Measurements from ENCODE around the gene KRTAP20-4.

KRTAP20-4 gene

GRCh38 chr21:30612132-30612531 is 8.3 kb upstream of the KRTAP20-4 start:
- H3K4me3 ChIP-seq = no peak overlapping the region
- no peaks in the 10 kb centered on the region for H3K9me3 ChIP-seq (replicated peaks in 1 of 11)
- no peaks in the 10 kb centered on the region for H3K36me3 ChIP-seq
- no peak overlapping the region for H3K4me2 ChIP-seq
- H3K4me1 ChIP-seq = no peaks in the 10 kb centered on the region
- no peak overlapping the region for H3K9ac ChIP-seq
- H4K20me1 ChIP-seq = no peaks in the 10 kb centered on the region
- no peak for TF ChIP-seq Cebpa-rat (IDR thresholded peaks at IDR 0.05)
- no peaks in the 10 kb centered on the region for H3K27me3 ChIP-seq
- no peak overlapping the region for H3K27ac ChIP-seq

- Histone ChIP-seq H3K4me1 (no peaks in the 10 kb centered on the region), H3K9ac (no peak within 1 kb of the TSS), H3K9me3 (replicated peaks in 1 of 11) (no peaks in the 10 kb centered on the region), H3K4me3 (no peak within 1 kb of the TSS), H3K4me2 (no peak within 1 kb of the TSS), H4K20me1 (no peaks in the 10 kb centered on the region), H3K27me3 (no peaks in the 10 kb centered on the region), H3K27ac (no peak within 1 kb of the TSS), H3K36me3 (no peaks in the 10 kb centered on the region)
- no peak for TF ChIP-seq Cebpa-rat (IDR thresholded peaks at IDR 0.05)
These were observed 6.6 kb upstream of the KRTAP20-4 start, which contains the start of gene KRTAP6-1 for GRCh38 chr21:30613836-30614235. Gene KRTAP6-1 (minus strand): TSS chr21:30613930. CDS start chr21:30613904, 26 bp downstream.

GRCh38 chr21:30615199-30615598 is 5.2 kb upstream of the KRTAP20-4 start:
- no peaks in the 10 kb centered on the region for H3K36me3 ChIP-seq
- H3K27ac ChIP-seq = no peak overlapping the region
- TF ChIP-seq Cebpa-rat (IDR thresholded peaks at IDR 0.05) = no peak
- H3K4me3 ChIP-seq = no peak overlapping the region
- H4K20me1 ChIP-seq = no peaks in the 10 kb centered on the region
- H3K4me1 ChIP-seq = peaks cover 0 to 7% (median 0%) of the 10 kb centered on the region in 10 experiments; a peak in 4 of 20 replicates
- H3K9ac ChIP-seq = no peak overlapping the region
- H3K4me2 ChIP-seq = no peak overlapping the region
- H3K9me3 ChIP-seq (replicated peaks in 1 of 11) = no peaks in the 10 kb centered on the region
- no peaks in the 10 kb centered on the region for H3K27me3 ChIP-seq

GRCh38 chr21:30616125-30616524 is 4.3 kb upstream of the KRTAP20-4 start, which contains the start of gene KRTAP20-1:
Gene KRTAP20-1 (plus strand): TSS chr21:30616425. CDS start chr21:30616455, 30 bp downstream.
- no peaks in the 10 kb centered on the region for H4K20me1 ChIP-seq

GRCh38 chr21:30620080-30620479 is 347 bp upstream of the KRTAP20-4 start:
- Histone ChIP-seq H3K27me3 (no peaks in the 10 kb centered on the region), H3K4me3 (no peak overlapping the region), H3K9ac (no peak overlapping the region), H3K36me3 (no peaks in the 10 kb centered on the region), H3K4me1 (peaks cover 0 to 13% (median 0%) of the 10 kb centered on the region in 10 experiments; a peak in 4 of 20 replicates), H3K9me3 (replicated peaks in 1 of 11) (peaks cover 3 to 10% (median 3%) of the 10 kb centered on the region in 11 experiments; a peak in 14 of 22 replicates), H4K20me1 (no peaks in the 10 kb centered on the region), H3K27ac (no peak overlapping the region), H3K4me2 (peak overlapping the region in 2 of 11 experiments; percentile 14 to 33; a peak in 1 of 22 replicates)
- TF ChIP-seq Cebpa-rat (IDR thresholded peaks at IDR 0.05) = no peak

More at GRCh38 chr21:30616125-30616524, 4.3 kb upstream of the KRTAP20-4 start, which contains the start of gene KRTAP20-1:
- Histone ChIP-seq H3K4me3 (no peak within 1 kb of the TSS), H3K4me1 (peaks cover 0 to 13% (median 0%) of the 10 kb centered on the region in 10 experiments; a peak in 4 of 20 replicates), H3K4me2 (no peak within 1 kb of the TSS), H3K9me3 (replicated peaks in 1 of 11) (no peaks in the 10 kb centered on the region), H3K27ac (no peak within 1 kb of the TSS), H3K27me3 (no peaks in the 10 kb centered on the region), H3K36me3 (no peaks in the 10 kb centered on the region), H3K9ac (no peak within 1 kb of the TSS)
- no peak for TF ChIP-seq Cebpa-rat (IDR thresholded peaks at IDR 0.05)

GRCh38 chr21:30623362-30623761 is 2.9 kb downstream of the KRTAP20-4 start:
- no peaks in the 10 kb centered on the region for H4K20me1 ChIP-seq
- no peak overlapping the region for H3K4me3 ChIP-seq
- peaks cover 0 to 13% (median 0%) of the 10 kb centered on the region in 10 experiments; a peak in 4 of 20 replicates for H3K4me1 ChIP-seq
- no peak overlapping the region for H3K9ac ChIP-seq
- H3K36me3 ChIP-seq = no peaks in the 10 kb centered on the region
- TF ChIP-seq Cebpa-rat (IDR thresholded peaks at IDR 0.05) = no peak
- peaks cover 7 to 15% (median 9%) of the 10 kb centered on the region in 11 experiments; a peak in 15 of 22 replicates for H3K9me3 ChIP-seq (replicated peaks in 1 of 11)
- H3K27ac ChIP-seq = no peak overlapping the region
- no peak overlapping the region for H3K4me2 ChIP-seq
- no peaks in the 10 kb centered on the region for H3K27me3 ChIP-seq

GRCh38 chr21:30625449-30626165 is 5.2 kb downstream of the KRTAP20-4 start:
- H3K36me3 ChIP-seq = no peaks in the 10 kb centered on the region
- TF ChIP-seq Cebpa-rat (IDR thresholded peaks at IDR 0.05) = no peak
- no peak overlapping the region for H3K9ac ChIP-seq
- H3K4me2 ChIP-seq = no peak overlapping the region
- H3K9me3 ChIP-seq (replicated peaks in 1 of 11) = peaks cover 7 to 15% (median 9%) of the 10 kb centered on the region in 11 experiments; a peak in 15 of 22 replicates
- H3K4me1 ChIP-seq = peaks cover 0 to 1% (median 0%) of the 10 kb centered on the region in 10 experiments; a peak in 3 of 20 replicates
- no peak overlapping the region for H3K27ac ChIP-seq
- H4K20me1 ChIP-seq = no peaks in the 10 kb centered on the region
- no peak overlapping the region for H3K4me3 ChIP-seq
- no peaks in the 10 kb centered on the region for H3K27me3 ChIP-seq

GRCh38 chr21:30628109-30628508 is 7.7 kb downstream of the KRTAP20-4 start:
- H3K9me3 ChIP-seq (replicated peaks in 1 of 11) = peaks cover 7 to 15% (median 9%) of the 10 kb centered on the region in 11 experiments; a peak in 15 of 22 replicates
- no peaks in the 10 kb centered on the region for H4K20me1 ChIP-seq
- no peaks in the 10 kb centered on the region for H3K27me3 ChIP-seq
- H3K4me2 ChIP-seq = no peak overlapping the region
- no peak overlapping the region for H3K4me3 ChIP-seq
- H3K36me3 ChIP-seq = no peaks in the 10 kb centered on the region
- no peaks in the 10 kb centered on the region for H3K4me1 ChIP-seq
- H3K27ac ChIP-seq = no peak overlapping the region
- no peak for TF ChIP-seq Cebpa-rat (IDR thresholded peaks at IDR 0.05)
- H3K9ac ChIP-seq = no peak overlapping the region

GRCh38 chr21:30629200-30629599 is 8.8 kb downstream of the KRTAP20-4 start:
- H3K9me3 ChIP-seq (replicated peaks in 1 of 11) = peaks cover 7 to 14% (median 9%) of the 10 kb centered on the region in 11 experiments; a peak in 15 of 22 replicates
- H3K27me3 ChIP-seq = no peaks in the 10 kb centered on the region
- no peak for TF ChIP-seq Cebpa-rat (IDR thresholded peaks at IDR 0.05)
- no peak overlapping the region for H3K4me2 ChIP-seq
- no peak overlapping the region for H3K4me3 ChIP-seq
- H3K4me1 ChIP-seq = no peaks in the 10 kb centered on the region
- no peaks in the 10 kb centered on the region for H3K36me3 ChIP-seq
- no peak overlapping the region for H3K9ac ChIP-seq
- no peaks in the 10 kb centered on the region for H4K20me1 ChIP-seq
- H3K27ac ChIP-seq = no peak overlapping the region

Measured in BLaER1 treated with 17β-estradiol and CSF1 and Interleukin-3, amounts not matched to agents 10 nM and 100 nM (cell line).